Neural progenitor cell (in vitro differentiated cells): ENCODE data around the gene ADTRP.

Experiments used
- EZH2 ChIP-seq: fragments of 200-600 bp; sonication (generic); IDR thresholded peaks from 2 replicates; pipeline ENCODE4 v1.6.1; 2017; ENCODE audit warnings: antibody characterized with exemption, mild to moderate bottlenecking, moderate library complexity
- EZH2phosphoT487 ChIP-seq: fragments of 200-600 bp; sonication (generic); IDR thresholded peaks from 2 replicates; pipeline ENCODE4 v1.6.1; 2017; ENCODE audit warnings: antibody characterized with exemption
- TF ChIP-seq, protein P1 (sequence below): fragments of 200-600 bp; sonication (generic); IDR thresholded peaks from 2 replicates; pipeline ENCODE4 v1.5.1; 2017; ENCODE audit warnings: antibody characterized with exemption, mild to moderate bottlenecking

DNA sequence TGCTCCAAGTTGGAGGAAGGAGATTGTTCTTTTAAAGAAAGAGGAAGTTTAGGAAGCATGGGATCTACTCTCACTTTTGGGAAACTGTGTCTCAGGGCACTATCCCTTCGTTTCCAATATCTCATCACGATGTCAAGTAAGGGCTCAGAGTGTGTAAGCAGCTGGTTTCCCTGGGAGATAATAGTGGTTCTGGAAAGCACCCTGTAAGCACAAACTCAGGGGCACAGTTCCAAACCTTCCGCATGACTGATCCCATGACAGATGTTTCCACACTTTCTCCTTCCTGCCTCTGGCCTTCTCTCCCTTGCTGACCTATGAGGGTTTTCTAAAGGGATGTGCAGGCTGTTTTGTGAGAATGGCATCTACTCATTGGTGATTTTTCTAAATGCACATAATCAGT lies 33.9 kb downstream of the ADTRP start:
- TF ChIP-seq EZH2 (no peak), EZH2phosphoT487 (no peak)
- TF ChIP-seq, protein P1, sequence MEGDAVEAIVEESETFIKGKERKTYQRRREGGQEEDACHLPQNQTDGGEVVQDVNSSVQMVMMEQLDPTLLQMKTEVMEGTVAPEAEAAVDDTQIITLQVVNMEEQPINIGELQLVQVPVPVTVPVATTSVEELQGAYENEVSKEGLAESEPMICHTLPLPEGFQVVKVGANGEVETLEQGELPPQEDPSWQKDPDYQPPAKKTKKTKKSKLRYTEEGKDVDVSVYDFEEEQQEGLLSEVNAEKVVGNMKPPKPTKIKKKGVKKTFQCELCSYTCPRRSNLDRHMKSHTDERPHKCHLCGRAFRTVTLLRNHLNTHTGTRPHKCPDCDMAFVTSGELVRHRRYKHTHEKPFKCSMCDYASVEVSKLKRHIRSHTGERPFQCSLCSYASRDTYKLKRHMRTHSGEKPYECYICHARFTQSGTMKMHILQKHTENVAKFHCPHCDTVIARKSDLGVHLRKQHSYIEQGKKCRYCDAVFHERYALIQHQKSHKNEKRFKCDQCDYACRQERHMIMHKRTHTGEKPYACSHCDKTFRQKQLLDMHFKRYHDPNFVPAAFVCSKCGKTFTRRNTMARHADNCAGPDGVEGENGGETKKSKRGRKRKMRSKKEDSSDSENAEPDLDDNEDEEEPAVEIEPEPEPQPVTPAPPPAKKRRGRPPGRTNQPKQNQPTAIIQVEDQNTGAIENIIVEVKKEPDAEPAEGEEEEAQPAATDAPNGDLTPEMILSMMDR = no peak
